HG03469 (cell line): ENCODE data around the gene MCUB.
"Not testable (repeated sequence)": the region's sequence is repeated elsewhere in the genome, so short reads cannot be mapped to it uniquely, and the experiment has no call there.

Experiments
- ATAC-seq: cut with Tn5 transposase; IDR thresholded peaks from one replicate; pipeline ENCODE4 v1.9.1; 2021; ENCODE audit warnings: mild to moderate bottlenecking, moderate library complexity, moderate number of reproducible peaks; ENCODE audit not compliant: unreplicated experiment

MCUB gene

GRCh38 chr4:109578846-109579245 lies 18.8 kb downstream of the MCUB start:
- ATAC-seq, result no peak

- ATAC-seq, result not testable (repeated sequence)
Observed at GRCh38 chr4:109579997-109580396, 20.0 kb downstream of the MCUB start.

- ATAC-seq, result peak; percentile 94
Observed at GRCh38 chr4:109588176-109588575, 28.1 kb downstream of the MCUB start.

GRCh38 chr4:109589119-109589518 lies 29.1 kb downstream of the MCUB start:
- no peak for ATAC-seq

- no peak for ATAC-seq
Observed at GRCh38 chr4:109589605-109590004, 29.6 kb downstream of the MCUB start.

- ATAC-seq, result no peak
Observed at GRCh38 chr4:109590905-109591304, 30.9 kb downstream of the MCUB start.

GRCh38 chr4:109592367-109592766 lies 32.3 kb downstream of the MCUB start:
- ATAC-seq, result no peak

GRCh38 chr4:109595123-109595522 lies 35.1 kb downstream of the MCUB start:
- not testable (repeated sequence) for ATAC-seq

GRCh38 chr4:109596420-109597085 lies 36.5 kb downstream of the MCUB start:
- not testable (repeated sequence) for ATAC-seq

GRCh38 chr4:109599046-109599652 lies 39.1 kb downstream of the MCUB start:
- no peak for ATAC-seq

- ATAC-seq, result no peak
Observed at GRCh38 chr4:109600431-109600830, 40.4 kb downstream of the MCUB start.

GRCh38 chr4:109601336-109601735 lies 41.3 kb downstream of the MCUB start:
- no peak for ATAC-seq

- no peak for ATAC-seq
Observed at GRCh38 chr4:109607976-109608375, 47.9 kb downstream of the MCUB start.

- no peak for ATAC-seq
Observed at GRCh38 chr4:109608879-109609278, 48.8 kb downstream of the MCUB start.

- no peak for ATAC-seq
Observed at GRCh38 chr4:109609431-109609830, 49.4 kb downstream of the MCUB start.

GRCh38 chr4:109610489-109610888 lies 50.4 kb downstream of the MCUB start:
- no peak for ATAC-seq

GRCh38 chr4:109611045-109611646 lies 51.1 kb downstream of the MCUB start:
- no peak for ATAC-seq

- no peak for ATAC-seq
Observed at GRCh38 chr4:109614015-109614414, 54.0 kb downstream of the MCUB start.

- no peak for ATAC-seq
Observed at GRCh38 chr4:109614466-109614865, 54.4 kb downstream of the MCUB start.

- no peak for ATAC-seq
Observed at GRCh38 chr4:109615742-109616141, 55.7 kb downstream of the MCUB start.

- ATAC-seq, result no peak
Observed at GRCh38 chr4:109616243-109616642, 56.2 kb downstream of the MCUB start.

- no peak for ATAC-seq
Observed at GRCh38 chr4:109622626-109623025, 62.6 kb downstream of the MCUB start.
